ENCODE data around the gene SMIM1.
"Not testable (repeated sequence)": the region's sequence is repeated elsewhere in the genome, so short reads cannot be mapped to it uniquely, and the experiment has no call there.

The SMIM1 gene

DNA sequence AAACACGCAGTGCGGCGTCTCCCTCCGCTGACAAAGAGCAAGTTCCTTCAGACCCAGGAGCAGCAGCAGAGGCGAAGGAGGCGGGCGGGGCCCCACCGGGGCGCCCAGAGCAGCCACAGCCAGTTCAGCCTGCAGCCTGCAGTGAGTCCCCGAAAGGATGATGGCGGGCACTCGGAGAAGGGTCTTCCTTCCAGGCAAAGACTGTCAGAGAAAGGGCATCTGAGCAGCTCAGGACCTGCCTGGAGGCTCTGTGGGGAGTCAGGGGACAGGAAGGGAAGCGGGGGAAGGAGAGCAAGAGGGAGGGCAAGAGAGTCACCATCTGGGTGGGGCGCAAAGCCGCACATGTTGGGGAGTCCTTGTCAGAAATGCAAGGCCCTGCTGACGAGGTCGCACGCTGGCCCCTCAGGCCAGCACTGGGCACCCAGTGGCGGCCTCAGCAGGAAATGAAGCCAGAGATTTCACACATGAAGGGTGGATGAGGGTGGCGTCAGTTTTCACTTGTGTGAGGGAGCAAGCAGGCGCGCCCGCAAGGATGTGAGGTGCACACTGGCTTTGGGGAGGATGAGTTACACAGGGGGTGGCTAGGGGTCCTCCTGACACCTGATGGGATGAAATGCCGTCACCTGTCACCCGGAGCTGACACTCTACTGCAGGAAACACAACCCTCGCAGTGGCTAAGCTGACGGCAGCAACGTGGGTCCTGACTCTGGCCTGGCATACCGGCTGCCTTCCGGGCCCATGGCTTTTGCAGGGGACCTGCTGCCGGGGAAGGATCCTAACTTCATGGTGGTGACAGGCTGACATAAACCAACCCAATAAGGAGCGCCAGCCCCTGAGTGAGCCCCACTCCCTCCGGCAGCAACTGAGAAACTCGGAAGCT lies 17.1 kb downstream of the SMIM1 start:
- in situ Hi-C loops (cut with MboI; ENCODE audit: low sequenced_read_pairs): no loop called here

DNA sequence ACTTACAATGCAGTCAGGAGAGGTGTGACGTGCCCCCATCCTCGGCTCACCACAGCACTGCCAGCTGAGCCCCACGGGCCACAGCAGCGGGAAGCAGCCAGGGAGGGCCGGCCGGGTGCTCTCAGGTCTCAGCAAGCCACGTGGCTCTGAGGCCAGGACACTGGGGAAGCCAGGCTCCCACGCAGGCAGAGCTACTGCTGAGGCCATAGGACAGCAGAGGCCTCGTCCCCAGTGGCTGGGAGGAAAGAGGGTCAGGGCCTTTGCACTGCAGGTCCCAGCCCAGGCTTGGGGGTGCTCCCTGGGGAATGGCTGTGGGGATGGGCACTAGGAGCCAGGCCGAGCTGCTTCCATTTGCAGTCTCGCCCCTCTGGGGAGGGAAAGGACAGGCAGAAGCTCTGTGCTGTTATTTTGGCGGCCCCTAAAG lies 18.0 kb downstream of the SMIM1 start:
- in situ Hi-C loops (cut with MboI; ENCODE audit: low sequenced_read_pairs): no loop called here

DNA sequence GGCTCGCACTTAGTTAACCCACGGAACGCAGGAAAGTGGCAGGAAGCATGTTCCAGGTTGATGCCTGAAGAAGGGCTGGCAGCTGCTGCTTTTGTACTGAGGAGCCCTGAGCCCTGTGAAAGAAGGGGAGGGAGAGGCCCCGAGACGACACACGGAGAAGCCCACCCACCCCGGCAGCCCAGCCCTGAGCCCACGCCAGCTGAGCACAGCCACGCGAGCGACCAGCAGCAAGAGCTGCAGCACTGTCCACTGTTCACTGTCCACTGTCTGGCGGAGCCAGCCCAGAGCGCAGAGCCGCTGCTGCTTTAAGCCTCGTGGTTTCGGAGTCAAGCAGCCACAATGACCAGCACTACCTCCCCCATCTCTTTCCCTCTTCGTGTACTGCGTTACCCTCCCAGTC lies 18.4 kb downstream of the SMIM1 start:
- in situ Hi-C loops (cut with MboI; ENCODE audit: low sequenced_read_pairs): no loop called here

DNA sequence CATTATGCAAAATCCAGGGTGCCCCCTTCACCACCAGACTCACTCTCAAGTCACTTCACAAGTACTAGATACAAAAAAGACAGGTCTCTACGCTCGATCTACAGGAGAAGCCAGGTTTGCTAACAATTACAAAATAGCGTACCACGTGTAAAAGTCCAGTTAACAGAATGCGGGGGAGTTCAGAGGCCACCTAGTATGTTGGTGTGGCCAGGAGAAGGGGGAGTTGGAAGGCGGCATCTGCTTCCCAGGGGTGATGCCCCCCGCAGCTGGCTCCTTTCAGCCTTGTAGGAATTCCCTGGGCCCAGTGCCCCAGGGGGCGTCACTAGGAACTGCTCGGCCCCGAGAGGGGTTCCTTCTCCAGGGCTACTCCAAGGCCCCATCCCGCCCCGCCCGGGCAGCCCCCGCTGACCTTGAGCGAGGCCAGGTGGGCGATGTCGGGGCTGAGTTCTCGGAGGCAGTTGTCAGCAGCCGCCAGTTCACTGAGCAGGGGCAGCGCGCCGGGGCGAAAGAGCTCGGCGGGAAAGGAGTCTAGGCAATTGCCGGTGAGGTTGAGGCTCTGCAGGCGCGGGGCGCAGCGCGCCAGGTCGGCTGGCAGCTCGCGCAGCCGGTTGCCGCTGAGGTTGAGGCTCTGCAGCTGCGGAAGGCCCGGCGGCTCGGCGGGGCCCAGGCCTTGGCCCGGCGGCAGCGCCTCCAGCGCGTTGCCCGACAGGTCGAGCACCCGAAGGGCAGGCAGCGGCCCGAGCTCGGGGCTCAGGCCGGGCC lies 23.1 kb downstream of the SMIM1 start:
- in situ Hi-C loops (cut with MboI; ENCODE audit: low sequenced_read_pairs): no loop called here

DNA sequence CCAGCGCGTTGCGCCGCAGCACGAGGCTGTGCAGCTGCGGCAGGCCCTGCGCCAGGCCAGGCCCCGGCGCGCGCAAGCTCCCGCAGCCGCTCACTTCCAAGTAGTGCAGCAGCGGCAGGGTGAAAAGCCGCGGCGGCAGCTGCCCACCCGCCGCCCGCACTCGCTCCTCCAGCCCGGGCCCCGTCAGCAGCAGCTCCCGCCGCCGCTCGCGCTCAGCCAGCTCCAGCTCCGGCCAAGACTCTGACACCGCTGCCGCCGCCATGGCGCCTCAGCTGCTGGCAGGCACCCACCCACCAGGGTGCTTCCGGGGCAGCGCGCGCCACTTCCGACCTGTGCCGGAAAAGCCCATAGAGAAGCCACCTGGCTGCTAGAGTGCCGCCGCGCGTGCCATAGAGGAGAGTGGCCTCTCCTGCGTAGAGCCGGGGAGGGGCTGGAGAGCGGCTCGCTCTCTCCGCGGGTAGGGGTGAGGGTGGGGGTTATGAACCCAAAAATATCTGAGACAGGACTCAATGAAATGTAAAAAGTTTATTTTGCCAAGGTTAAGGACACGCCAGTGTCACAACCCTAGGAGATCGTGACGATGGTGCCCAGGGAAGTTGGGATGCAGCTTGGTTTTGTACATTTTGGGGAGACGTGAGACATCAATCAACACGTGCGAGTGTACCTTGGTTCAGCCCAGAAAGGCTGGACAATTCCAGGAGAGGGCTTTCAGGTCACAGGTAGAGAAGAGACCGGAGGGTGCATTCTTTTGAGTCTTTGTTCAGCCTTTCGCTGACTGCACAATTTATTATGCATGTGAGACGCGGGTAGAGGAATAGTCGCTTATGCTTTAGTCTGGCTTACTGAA lies 23.9 kb downstream of the SMIM1 start, which contains the start of gene LRRC47:
LRRC47 (minus strand) TSS at position 284 of the 847 bp plus-strand sequence; CDS start at position 262, 22 bp downstream.
- in situ Hi-C loops (cut with MboI; ENCODE audit: low sequenced_read_pairs): no loop called here

DNA sequence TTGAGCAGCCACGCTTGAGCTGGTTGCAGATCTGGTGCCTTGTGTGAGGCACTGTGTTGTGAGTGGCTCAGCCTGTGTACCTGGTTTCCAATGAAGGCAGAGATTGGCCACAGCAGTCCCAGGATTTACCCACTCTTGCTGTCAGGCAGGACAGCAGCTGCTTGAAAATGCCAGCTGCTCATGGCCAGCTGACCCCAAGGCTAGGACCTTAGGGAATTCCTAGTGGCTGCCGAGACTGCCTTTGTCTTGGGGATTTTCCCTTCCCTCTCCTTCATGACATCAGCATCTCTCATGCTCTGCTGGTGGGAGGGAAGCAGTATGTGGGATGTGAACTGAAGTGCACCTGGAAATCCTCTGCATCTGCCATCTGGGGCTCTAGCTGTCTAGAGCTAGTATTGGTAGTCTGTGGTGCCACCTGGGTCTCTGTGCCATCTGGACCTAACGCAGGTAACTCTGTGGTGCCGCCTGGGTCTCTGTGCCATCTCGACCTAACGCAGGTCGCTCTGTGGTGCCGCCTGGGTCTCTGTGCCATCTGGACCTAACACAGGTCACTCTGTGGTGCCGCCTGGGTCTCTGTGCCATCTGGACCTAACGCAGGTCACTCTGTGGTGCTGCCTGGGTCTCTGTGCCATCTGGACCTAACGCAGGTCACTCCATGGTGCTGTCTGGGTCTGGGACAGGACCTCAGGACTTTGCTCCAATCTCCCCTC lies 27.6 kb downstream of the SMIM1 start:
- in situ Hi-C loops (cut with MboI; ENCODE audit: low sequenced_read_pairs): no loop called here

DNA sequence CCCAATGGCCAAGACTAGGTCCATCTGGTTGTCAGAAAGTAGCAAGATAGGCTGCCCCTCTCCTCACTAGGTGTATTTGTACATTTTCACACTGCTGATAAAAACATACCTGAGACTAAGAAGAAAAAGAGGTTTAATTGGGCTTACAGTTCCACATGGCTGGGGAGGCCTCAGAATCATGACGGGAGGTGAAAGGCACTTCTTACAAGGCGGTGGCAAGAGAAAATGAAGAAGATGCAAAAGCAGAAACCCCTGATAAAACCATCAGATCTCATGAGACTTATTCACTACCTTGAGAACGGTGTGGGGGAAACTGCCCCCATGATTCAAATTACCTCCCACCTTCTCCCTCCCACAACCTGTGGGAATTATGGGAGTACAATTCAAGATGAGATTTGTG lies 28.2 kb downstream of the SMIM1 start:
- in situ Hi-C loops (cut with MboI; ENCODE audit: low sequenced_read_pairs): not testable (repeated sequence)

DNA sequence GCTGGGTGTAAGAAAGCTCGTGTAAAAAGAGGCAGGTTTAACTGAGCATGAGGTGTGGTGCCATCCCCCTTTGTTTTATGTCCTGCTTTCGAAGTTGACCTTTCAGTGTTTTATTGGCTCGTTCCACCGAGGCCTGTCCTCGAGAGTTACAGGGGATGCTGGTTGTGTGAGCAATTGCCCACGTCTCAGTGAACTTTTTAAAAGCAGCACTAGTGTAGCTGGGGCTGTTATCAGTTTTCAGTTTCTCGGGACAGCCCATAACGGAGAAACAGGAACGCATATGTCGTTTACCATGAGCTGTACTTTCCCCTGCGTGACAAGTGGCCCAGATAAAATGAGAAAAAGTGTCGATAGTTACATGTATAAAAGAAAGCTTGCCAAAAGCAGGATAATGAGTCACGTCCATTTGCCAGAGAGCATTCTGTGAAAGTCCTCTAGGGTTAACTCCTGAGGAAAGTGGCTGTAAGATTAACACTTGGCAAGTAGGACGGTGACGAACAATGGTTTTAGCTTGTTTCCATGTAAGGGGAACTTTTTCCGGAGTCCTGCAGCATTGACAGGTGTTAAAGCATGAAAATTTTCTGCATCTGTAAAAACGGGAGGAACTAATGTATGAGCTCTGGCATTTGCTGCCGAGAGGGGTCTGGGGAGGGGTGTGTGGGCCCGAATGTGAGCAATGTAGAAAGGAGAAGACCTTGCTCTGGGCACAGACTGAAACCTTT lies 31.5 kb downstream of the SMIM1 start:
- in situ Hi-C loops (cut with MboI; ENCODE audit: low sequenced_read_pairs): no loop called here

DNA sequence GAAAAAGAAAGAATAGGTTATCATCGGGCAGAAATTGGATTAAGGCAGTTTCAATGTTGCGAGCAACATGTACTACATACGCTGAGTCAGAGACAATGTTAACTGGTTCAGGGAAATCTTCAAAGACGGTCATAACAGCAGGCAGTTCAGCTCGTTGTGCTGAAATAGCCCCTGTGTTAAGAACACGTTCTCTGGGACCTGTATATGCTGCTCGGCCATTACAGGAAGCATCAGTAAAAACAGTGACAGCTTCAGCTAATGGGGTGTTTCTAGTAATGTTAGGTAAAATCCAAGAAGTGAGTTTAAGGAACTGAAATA lies 32.0 kb downstream of the SMIM1 start:
- in situ Hi-C loops (cut with MboI; ENCODE audit: low sequenced_read_pairs): not testable (repeated sequence)

DNA sequence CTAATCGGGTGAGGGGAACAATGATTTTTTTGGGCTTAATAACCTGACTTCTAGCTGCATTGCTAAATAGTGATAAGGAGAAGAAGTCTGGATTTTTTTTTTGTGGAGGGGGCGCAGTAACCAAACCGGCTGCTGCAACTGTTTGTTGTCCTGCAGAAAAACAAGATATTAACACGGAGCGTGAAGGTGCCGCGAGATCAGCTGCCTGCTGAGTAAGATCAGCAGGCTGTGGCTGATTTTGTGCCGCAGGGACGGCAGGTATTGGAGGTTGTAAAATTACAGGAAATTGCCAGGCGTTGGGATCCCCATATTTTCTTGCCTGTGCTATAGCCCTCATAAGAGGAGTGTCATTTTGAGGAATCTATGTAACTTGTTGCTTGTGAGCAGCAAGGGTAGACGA lies 32.5 kb downstream of the SMIM1 start:
- in situ Hi-C loops (cut with MboI; ENCODE audit: low sequenced_read_pairs): no loop called here

DNA sequence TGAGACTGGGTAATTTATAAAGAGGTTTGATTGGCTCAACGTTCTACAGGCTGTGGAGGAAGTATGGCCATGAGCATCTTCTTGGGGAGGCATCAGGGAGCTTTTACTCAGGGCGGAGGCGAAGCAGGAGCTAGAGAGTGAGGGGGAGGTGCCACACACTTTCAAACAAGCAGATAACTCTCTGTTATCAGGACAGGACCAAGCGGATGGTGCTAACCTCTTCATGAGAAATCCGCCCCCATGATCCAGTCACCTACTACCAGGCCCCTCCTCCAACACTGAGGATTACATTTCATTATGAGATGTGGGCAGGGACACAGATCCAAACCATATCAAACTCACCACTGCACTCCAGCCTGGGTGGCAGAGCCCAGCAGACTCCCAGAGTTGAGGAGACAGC lies 35.2 kb downstream of the SMIM1 start:
- in situ Hi-C loops (cut with MboI; ENCODE audit: low sequenced_read_pairs): no loop called here

DNA sequence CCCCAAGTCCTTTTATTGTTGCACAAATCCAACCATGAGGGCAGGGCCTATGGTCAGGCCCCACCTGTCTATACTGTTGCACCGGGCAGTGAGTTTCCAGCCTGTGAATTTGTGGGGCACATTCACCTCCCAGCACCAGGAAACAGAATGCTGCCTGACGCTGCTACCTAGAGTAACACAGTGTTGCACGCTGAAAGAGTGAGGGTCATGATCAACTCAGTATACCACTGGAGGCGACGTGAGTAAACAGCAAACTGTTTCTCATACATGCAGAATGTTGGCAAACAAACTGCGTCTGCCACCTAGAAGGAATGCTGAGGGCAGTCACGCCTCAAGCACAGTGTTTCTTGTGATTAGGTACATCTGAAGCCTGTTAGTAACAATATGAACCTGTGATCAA lies 37.1 kb downstream of the SMIM1 start:
- in situ Hi-C loops (cut with MboI; ENCODE audit: low sequenced_read_pairs): no loop called here

DNA sequence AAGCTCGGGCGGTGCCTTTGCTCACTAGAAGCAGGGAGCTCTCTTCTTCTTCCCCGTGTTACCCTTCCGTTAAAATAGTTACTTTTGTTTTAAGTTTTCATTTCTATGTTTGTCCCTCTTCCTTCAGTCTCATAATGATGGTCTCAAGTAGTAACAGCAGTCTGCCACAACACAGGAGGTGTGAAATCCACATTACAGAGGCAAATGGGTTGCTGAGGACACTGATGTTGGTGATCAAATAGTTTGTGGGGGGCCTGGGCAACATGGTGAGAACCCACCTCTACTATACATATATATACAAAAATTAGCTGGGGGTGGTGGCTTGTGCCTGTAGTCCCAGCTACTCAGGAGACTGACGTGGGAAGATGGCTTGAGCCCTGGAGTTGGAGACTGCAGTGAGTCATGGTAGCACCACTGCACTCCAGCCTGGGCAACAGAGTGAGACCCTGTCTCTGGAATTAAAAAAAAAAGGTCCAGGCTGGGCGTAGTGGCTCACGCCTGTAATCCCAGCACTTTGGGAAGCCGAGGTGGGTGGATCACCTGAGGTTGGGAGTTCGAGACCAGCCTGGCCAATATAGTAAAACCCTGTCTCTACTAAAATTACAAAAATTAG lies 37.7 kb downstream of the SMIM1 start:
- in situ Hi-C loops (cut with MboI; ENCODE audit: low sequenced_read_pairs): not testable (repeated sequence)

DNA sequence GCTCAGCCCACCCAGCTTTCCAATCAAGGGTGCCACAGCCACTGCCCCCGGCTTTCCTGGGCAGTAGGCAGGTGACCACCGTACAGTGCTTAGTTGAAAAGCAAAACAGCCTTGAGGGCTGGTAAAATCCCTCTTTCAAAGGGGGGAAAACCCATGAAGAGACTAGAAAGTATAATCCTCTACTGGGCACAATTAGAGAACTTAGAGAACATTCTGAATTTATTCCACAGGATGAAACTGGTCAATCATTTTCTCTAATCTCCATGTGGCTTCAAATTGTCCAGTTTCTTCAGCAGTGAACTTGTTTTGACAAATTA lies 39.0 kb downstream of the SMIM1 start:
- in situ Hi-C loops (cut with MboI; ENCODE audit: low sequenced_read_pairs): no loop called here

DNA sequence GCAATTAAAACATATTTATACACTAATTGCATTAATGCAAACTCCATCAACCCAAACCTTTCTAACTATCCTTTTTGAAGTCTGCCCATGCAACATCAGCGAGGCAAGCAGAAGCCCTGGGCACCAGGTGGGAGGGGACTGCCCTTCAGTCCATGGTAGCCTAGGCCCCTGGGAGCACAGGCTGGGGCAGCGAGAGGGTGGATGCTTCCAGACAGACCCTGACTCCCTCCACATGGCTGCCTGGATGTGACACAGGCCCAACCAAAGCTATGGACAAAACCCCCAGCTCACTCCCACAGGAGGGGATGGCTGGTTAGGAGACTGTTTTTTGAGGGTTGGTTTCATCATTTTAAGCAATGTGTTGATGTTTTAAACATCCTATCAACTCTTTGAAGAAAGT lies 41.5 kb downstream of the SMIM1 start:
- in situ Hi-C loops (cut with MboI; ENCODE audit: low sequenced_read_pairs): no loop called here

DNA sequence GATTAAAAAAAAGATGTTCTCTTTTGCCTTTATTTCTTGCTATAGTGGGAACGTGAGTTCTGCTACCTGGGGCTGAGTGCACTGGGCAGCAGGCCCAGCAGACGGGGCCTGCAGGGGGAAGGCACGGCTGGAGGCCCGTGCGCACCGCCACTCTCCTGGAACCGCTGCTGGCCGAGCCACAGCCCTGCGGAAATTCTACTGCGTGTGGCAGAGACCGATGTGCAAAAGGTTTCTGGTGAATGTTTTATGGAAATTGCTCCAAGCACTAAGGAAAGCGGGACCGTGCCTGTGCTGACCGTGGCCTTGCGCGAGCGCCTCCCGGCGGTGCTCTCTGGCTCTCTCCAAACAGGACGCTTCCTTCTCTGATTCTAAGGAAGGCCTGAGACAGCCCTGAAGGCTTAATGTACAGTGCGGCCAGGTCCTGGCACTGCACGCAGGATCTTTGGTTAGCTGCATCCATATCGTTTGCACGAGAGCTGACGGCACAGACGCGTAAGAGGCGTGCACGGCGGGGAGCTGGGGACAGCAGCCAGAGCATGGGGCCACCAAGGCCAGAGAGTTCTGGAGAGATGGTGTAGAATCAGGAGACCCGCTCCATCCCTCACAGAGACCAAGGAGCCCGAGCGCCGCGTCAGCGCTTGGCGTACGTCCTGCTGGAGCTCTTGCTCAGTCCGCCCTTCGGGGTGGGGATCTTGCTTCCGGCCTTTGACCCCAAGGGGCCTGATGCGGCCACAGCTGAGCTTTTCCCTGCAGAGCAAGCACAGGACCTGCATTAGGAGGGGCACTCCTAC lies 42.4 kb downstream of the SMIM1 start:
- in situ Hi-C loops (cut with MboI; ENCODE audit: low sequenced_read_pairs): no loop called here

DNA sequence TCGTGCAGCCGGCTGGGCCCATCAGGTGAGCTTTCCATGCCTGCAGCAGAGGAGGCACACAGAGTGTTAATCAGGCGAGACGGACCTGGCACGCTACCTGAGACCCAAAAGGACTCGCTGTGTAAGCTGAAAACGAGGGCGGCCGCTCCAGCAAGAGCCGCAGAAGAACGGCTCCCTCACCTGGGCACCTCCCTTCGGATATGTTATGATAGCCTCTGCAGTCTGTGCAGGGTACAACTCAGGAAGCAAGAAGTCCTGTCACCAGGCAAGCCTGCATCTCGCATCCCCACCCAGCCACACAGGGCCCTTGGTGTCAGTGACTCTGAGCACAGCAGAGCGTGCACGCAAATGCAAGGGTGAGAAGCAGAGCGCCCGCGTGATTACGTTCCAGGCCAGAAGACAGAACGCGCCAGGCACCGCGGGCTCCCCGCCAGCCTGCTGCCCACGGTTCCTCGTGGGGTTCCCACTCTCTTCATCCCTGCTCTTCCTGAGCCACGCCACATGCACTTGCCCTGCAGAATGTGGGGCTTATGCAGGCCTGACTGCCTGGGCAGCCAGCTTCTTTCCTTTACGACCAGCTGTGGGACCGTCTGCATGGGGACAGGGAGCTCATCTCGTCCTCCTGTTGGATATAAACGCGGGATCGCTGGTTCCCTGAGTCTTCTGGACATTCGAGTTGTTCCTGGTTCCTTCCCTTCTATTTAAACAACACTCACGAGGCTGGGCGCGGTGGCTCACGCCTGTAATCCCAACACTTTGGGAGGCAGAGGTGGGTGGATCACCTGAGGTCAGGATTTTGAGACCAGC lies 44.0 kb downstream of the SMIM1 start:
- in situ Hi-C loops (cut with MboI; ENCODE audit: low sequenced_read_pairs): no loop called here

DNA sequence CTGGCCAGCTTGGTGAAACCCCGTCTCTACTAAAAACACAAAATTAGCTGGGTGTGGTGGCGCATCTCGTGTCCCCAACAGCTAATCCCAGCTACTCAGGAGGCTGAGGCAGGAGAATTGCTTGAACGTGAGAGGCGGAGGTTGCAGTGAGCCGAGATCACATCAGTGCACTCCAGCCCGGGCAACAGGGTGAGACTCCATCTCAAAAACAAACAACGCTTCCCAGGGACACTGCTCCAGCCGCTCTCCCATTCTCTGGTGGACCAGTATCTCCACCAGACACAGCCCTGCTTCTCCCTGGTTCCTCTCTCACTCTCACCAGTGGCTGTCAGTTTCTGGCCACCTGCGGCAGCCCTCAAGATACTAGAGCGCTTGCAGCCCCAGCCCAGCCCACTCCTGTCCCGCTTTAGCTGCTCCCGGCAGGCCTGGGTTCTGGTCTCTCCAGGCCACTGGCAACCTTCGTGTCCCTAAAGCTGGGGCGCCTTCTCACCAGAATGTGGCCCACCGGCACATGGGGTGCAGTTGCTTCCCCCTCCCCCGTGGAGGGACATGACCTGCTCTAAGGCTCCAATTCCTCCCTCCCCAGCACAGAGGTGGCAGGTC lies 44.7 kb downstream of the SMIM1 start:
- in situ Hi-C loops (cut with MboI; ENCODE audit: low sequenced_read_pairs): no loop called here
